ENCODE measurements around the gene C16orf87.

The C16orf87 gene

GRCh38 chr16:46757339-46758050 is 73.5 kb downstream of the C16orf87 start:
- no peak for DNase-seq (ENCODE audit: low read depth, low spot score)

GRCh38 chr16:46756772-46757171 is 74.2 kb downstream of the C16orf87 start:
- DNase-seq (ENCODE audit: low read depth, low spot score), result no peak

GRCh38 chr16:46753015-46753414 is 78.0 kb downstream of the C16orf87 start:
- DNase-seq (ENCODE audit: low read depth, low spot score), result no peak

GRCh38 chr16:46751381-46751780 is 79.6 kb downstream of the C16orf87 start:
- DNase-seq (ENCODE audit: low read depth, low spot score), result no peak

- no peak for DNase-seq (ENCODE audit: low read depth, low spot score)
These were observed 81.9 kb downstream of the C16orf87 start for GRCh38 chr16:46748775-46749705.

GRCh38 chr16:46747777-46748651 is 83.0 kb downstream of the C16orf87 start, which contains the start of gene MYLK3:
Gene MYLK3 (minus strand): TSS chr16:46748344. CDS start chr16:46748193, 151 bp downstream.
- DNase-seq (ENCODE audit: low read depth, low spot score), result no peak

- no peak for DNase-seq (ENCODE audit: low read depth, low spot score)
These were observed 83.9 kb downstream of the C16orf87 start for GRCh38 chr16:46746821-46747776.
